Measurements from ENCODE around the gene PHLDB1. TPM values are rescaled to one million over a fixed set of nuclear protein-coding genes. Genes with fewer than 3 reads are reported as not detected.

PHLDB1 gene
- total and polyA plus RNA-seq, 2 of the 8 experiments (the other 6 are each of a cell fraction or from before 2014, with no cell fraction given), result 53.9 to 74.8 TPM

- H3K79me1 ChIP-seq (ENCODE audit: low read depth, low read length), result no peaks in the 10 kb centered on the region; the same call in 1 of the 2 replicates
- POLR2A ChIA-PET (ENCODE audit: partially characterized antibody), result interaction anchor here (0.7 to 1.5 kb wide), 9 partner anchors 8 to 87 kb away, joined by 3 to 8 read pairs (median 4); no protein-coding TSS in a partner anchor
- no peak overlapping the region; the same call in 1 of the 2 replicates for H2BK5ac ChIP-seq (ENCODE audit: low read depth, low read length)
- H4K5ac ChIP-seq (ENCODE audit: insufficient read length, low read depth, low read length), result no peak overlapping the region
- no peak overlapping the region for H3K23ac ChIP-seq (ENCODE audit: insufficient read length)
- WGBS, 2 experiments (ENCODE audit: extremely low coverage in 1 of 2, insufficient coverage in 1 of 2, insufficient read length in 1 of 2, insufficient replicate concordance in 2 of 2, low coverage in 1 of 2, low lambda C conversion rate in 2 of 2, missing lambda C conversion rate in 1 of 2), result 87% methylated on average over 15 of the region's 15 CpGs; no CpG with 5 or more reads in 1 of the 2 experiments
- no peak overlapping the region for H3K4me2 ChIP-seq (ENCODE audit: insufficient read depth in 1 of 2, low read depth in 2 of 2, low read length in 2 of 2)
- no peak overlapping the region for H3K18ac ChIP-seq (ENCODE audit: extremely low read depth, low read length)
- no peaks in the 10 kb centered on the region for H3K79me2 ChIP-seq (ENCODE audit: control insufficient read depth in 1 of 2, insufficient read depth in 2 of 2, low read length in 2 of 2)
- H3K23me2 ChIP-seq (ENCODE audit: low read depth, low read length), result peaks cover 2% of the 10 kb centered on the region; the same call in 1 of the 2 replicates
- no peak overlapping the region for H3K27ac ChIP-seq (ENCODE audit: low read depth, low read length)
- FAIRE-seq (no peak), DNase-seq (ENCODE audit: low read depth in 1 of 2, low spot score in 2 of 2) (no peak)
- no peak overlapping the region; the same call in 1 of the 2 replicates for H2BK15ac ChIP-seq (ENCODE audit: low read length)
- peaks cover 0 to 13% (median 2%) of the 10 kb centered on the region in 4 experiments; a peak in 5 of 8 replicates for H3K36me3 ChIP-seq (ENCODE audit: control insufficient read depth in 2 of 4, insufficient read depth in 4 of 4, low read length in 3 of 4)
- H3K9ac ChIP-seq (replicated peaks in 1 of 4; ENCODE audit: extremely low read depth in 1 of 4, low read depth in 3 of 4, low read length in 3 of 4), result no peak overlapping the region
- peaks cover 3 to 6% of the 10 kb centered on the region in 2 experiments; a peak in 2 of 4 replicates for H3K9me3 ChIP-seq (ENCODE audit: insufficient read depth in 2 of 2, low read depth in 1 of 2, low read length in 1 of 2)
- no peak overlapping the region for H3K56ac ChIP-seq (replicated peaks; ENCODE audit: insufficient read length, low read depth, low read length)
- H3K27me3 ChIP-seq (replicated peaks in 1 of 4; ENCODE audit: control insufficient read depth in 3 of 4, extremely low read depth in 1 of 4, insufficient read depth in 3 of 4, low read length in 3 of 4), result no peaks in the 10 kb centered on the region
- 0 out of 2 replicates have a peak overlapping the region, but pooled peaks have one; percentile 2 for H2BK12ac ChIP-seq (ENCODE audit: low read depth, low read length)
- peaks cover 0 to 9% (median 4%) of the 10 kb centered on the region in 4 experiments; a peak in 3 of 7 replicates for H3K4me1 ChIP-seq (replicated peaks in 1 of 4; ENCODE audit: control insufficient read depth in 3 of 4, insufficient read depth in 4 of 4, low read length in 3 of 4)
- no peak overlapping the region for H2AFZ ChIP-seq (ENCODE audit: low read length)
- no peak overlapping the region for H2AK5ac ChIP-seq (ENCODE audit: low read depth, low read length)
- peak overlapping the region; percentile 4; the same call in 1 of the 2 replicates for H4K8ac ChIP-seq (ENCODE audit: extremely low read depth, insufficient read depth, low read length)
- no peak overlapping the region for H3K4me3 ChIP-seq (ENCODE audit: extremely low read depth in 1 of 4, insufficient read depth in 2 of 4, low read depth in 3 of 4, low read length in 4 of 4)
- H2BK20ac ChIP-seq (ENCODE audit: low read length), result peak overlapping the region; percentile 24; the same call in 1 of the 2 replicates
- H3K4ac ChIP-seq (replicated peaks; ENCODE audit: insufficient read length, low read depth, low read length), result no peak overlapping the region
- CTCF ChIA-PET (ENCODE audit: partially characterized antibody), result interaction anchor here (0.6 to 2.3 kb wide), 11 partner anchors 8 to 85 kb away, joined by 3 to 10 read pairs (median 3); partner anchors contain the start of genes DDX6 and TREH
- no peaks in the 10 kb centered on the region for H4K20me1 ChIP-seq (replicated peaks in 1 of 2; ENCODE audit: control insufficient read depth in 1 of 2, insufficient read depth in 2 of 2, low read length in 2 of 2)
- H4K91ac ChIP-seq (replicated peaks; ENCODE audit: insufficient read length, low read length), result no peak overlapping the region
- no peak overlapping the region for H3K14ac ChIP-seq (ENCODE audit: insufficient read length)
- no peak overlapping the region for H2BK120ac ChIP-seq (replicated peaks; ENCODE audit: low read depth, low read length)
- TF ChIP-seq POU5F1 (IDR thresholded peaks at IDR 0.05; ENCODE audit: low read depth, low read length), result no peak
- TF ChIP-seq KDM5A (IDR thresholded peaks at IDR 0.05; ENCODE audit: low read length), result no peak
- TF ChIP-seq TAF1 (IDR thresholded peaks at IDR 0.05; ENCODE audit: low read depth, low read length), result no peak
- TF ChIP-seq SAP30 (IDR thresholded peaks at IDR 0.05; ENCODE audit: insufficient read depth, insufficient replicate concordance, low read length), result no peak
- no peak for TF ChIP-seq EZH2 (IDR thresholded peaks at IDR 0.05; ENCODE audit: low read depth, low read length, severe bottlenecking)
- TF ChIP-seq RAD21 (IDR thresholded peaks at IDR 0.05 in 1 of 2, conservative IDR thresholded peaks at IDR 0.05 in 1 of 2; ENCODE audit: low read depth in 2 of 2, low read length in 2 of 2), result no peak
Observed at GRCh38 chr11:118705111-118705741, 97.8 kb downstream of the PHLDB1 start.

Measured in H1 (cell line).